OCI-M1 (cell line): Measurements from ENCODE around the gene OPTN.

Experiments
- DNase-seq: peaks from one replicate; lab custom pipeline; 2025; lab: John Stamatoyannopoulos, UW

Gene OPTN

GRCh38 chr10:13184276-13184675 lies 84.3 kb downstream of the OPTN start:
- DNase-seq, result no peak

GRCh38 chr10:13184730-13185514 lies 85.0 kb downstream of the OPTN start:
- no peak for DNase-seq

DNA sequence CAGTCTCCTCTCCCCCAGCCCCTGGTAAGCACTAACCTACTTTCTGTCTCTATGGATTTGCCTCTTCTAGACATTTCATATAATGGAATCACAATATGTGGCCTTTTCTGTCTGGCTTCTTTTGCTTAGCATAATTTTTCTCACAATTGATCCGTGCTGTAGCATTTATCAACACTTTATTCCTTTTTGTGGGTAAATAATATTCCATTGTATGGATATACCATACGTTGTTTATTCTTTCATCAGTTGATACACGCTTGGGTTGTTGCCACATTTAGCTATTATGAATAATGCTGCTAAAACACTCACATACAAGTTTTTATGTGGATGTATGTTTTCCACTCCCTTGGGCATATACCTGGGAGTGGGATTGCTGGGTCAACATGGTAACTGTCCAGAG lies 87.2 kb downstream of the OPTN start:
- no peak for DNase-seq
